ENCODE data around the gene GPC6. TPM values are rescaled to one million over a fixed set of nuclear protein-coding genes. Genes with fewer than 3 reads are reported as not detected.

The GPC6 gene
- total RNA-seq, 1 donor from 2014 or later, result not detected

GRCh38 chr13:94173312-94173854, 946.8 kb downstream of the GPC6 start:
- POLR2A ChIA-PET, result no interaction called here
- DNase-seq (no peak), ATAC-seq (ENCODE audit: low read depth) (no peak)
- Mint-ChIP-seq H3K36me3 (ENCODE audit: low read depth) (no peaks in the 10 kb centered on the region), H3K27ac (no peak overlapping the region), H3K4me1 (no peaks in the 10 kb centered on the region), H3K9me3 (no peaks in the 10 kb centered on the region), H3K27me3 (peaks cover 6% of the 10 kb centered on the region), H3K4me3 (no peak overlapping the region)
- TF ChIP-seq, protein P1, sequence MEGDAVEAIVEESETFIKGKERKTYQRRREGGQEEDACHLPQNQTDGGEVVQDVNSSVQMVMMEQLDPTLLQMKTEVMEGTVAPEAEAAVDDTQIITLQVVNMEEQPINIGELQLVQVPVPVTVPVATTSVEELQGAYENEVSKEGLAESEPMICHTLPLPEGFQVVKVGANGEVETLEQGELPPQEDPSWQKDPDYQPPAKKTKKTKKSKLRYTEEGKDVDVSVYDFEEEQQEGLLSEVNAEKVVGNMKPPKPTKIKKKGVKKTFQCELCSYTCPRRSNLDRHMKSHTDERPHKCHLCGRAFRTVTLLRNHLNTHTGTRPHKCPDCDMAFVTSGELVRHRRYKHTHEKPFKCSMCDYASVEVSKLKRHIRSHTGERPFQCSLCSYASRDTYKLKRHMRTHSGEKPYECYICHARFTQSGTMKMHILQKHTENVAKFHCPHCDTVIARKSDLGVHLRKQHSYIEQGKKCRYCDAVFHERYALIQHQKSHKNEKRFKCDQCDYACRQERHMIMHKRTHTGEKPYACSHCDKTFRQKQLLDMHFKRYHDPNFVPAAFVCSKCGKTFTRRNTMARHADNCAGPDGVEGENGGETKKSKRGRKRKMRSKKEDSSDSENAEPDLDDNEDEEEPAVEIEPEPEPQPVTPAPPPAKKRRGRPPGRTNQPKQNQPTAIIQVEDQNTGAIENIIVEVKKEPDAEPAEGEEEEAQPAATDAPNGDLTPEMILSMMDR (IDR thresholded peaks at IDR 0.05), result no peak
- CTCF ChIA-PET, result no interaction called here
- intact Hi-C loops (cut with micrococcal nuclease), result no loop called here

GRCh38 chr13:94174009-94174408, 947.4 kb downstream of the GPC6 start:
- Mint-ChIP-seq H3K4me1 (no peaks in the 10 kb centered on the region), H3K27ac (no peak overlapping the region), H3K9me3 (no peaks in the 10 kb centered on the region), H3K27me3 (peaks cover 6% of the 10 kb centered on the region), H3K36me3 (ENCODE audit: low read depth) (no peaks in the 10 kb centered on the region), H3K4me3 (no peak overlapping the region)
- intact Hi-C loops (cut with micrococcal nuclease), result no loop called here
- no peak for ATAC-seq (ENCODE audit: low read depth)
- DNase-seq, result no peak
- TF ChIP-seq, protein P1 (IDR thresholded peaks at IDR 0.05), result no peak
- ChIA-PET POLR2A (no interaction called here), CTCF (no interaction called here)

- POLR2A ChIA-PET, result no interaction called here
- H3K4me3 Mint-ChIP-seq, result no peak overlapping the region
- ATAC-seq (ENCODE audit: low read depth), result no peak
Measured at GRCh38 chr13:94175076-94175475, 948.5 kb downstream of the GPC6 start.

GRCh38 chr13:94176561-94176960, 950.0 kb downstream of the GPC6 start:
- ChIA-PET POLR2A (no interaction called here), CTCF (no interaction called here)
- H3K27ac Mint-ChIP-seq, result no peak overlapping the region
- intact Hi-C loops (cut with micrococcal nuclease), result no loop called here
- no peaks in the 10 kb centered on the region for H3K4me1 Mint-ChIP-seq
- H3K27me3 Mint-ChIP-seq, result peaks cover 6% of the 10 kb centered on the region
- no peaks in the 10 kb centered on the region for H3K9me3 Mint-ChIP-seq
- DNase-seq (no peak), ATAC-seq (ENCODE audit: low read depth) (no peak)
- no peak overlapping the region for H3K4me3 Mint-ChIP-seq
- TF ChIP-seq, protein P1 (IDR thresholded peaks at IDR 0.05), result no peak
- no peaks in the 10 kb centered on the region for H3K36me3 Mint-ChIP-seq (ENCODE audit: low read depth)

More at GRCh38 chr13:94175076-94175475, 948.5 kb downstream of the GPC6 start:
- TF ChIP-seq, protein P1 (IDR thresholded peaks at IDR 0.05), result no peak
- no peak for DNase-seq
- CTCF ChIA-PET, result no interaction called here
- Mint-ChIP-seq H3K27ac (no peak overlapping the region), H3K27me3 (peaks cover 6% of the 10 kb centered on the region), H3K9me3 (no peaks in the 10 kb centered on the region), H3K36me3 (ENCODE audit: low read depth) (no peaks in the 10 kb centered on the region), H3K4me1 (no peaks in the 10 kb centered on the region)
- intact Hi-C loops (cut with micrococcal nuclease), result no loop called here

- Mint-ChIP-seq H3K4me1 (no peaks in the 10 kb centered on the region), H3K4me3 (no peak overlapping the region), H3K9me3 (no peaks in the 10 kb centered on the region), H3K36me3 (ENCODE audit: low read depth) (no peaks in the 10 kb centered on the region), H3K27me3 (peaks cover 3% of the 10 kb centered on the region), H3K27ac (no peak overlapping the region)
- no peak for DNase-seq
- TF ChIP-seq, protein P1 (IDR thresholded peaks at IDR 0.05), result no peak
- ATAC-seq (ENCODE audit: low read depth), result no peak
- ChIA-PET POLR2A (no interaction called here), CTCF (no interaction called here)
- intact Hi-C loops (cut with micrococcal nuclease), result no loop called here
Measured at GRCh38 chr13:94177041-94177440, 950.4 kb downstream of the GPC6 start.
